Gastrocnemius medialis (tissue), 4 donors: Measurements from ENCODE around the gene RAB22A. TPM values are rescaled to one million over a fixed set of nuclear protein-coding genes. Genes with fewer than 3 reads are reported as not detected.

Source experiments
- ATAC-seq, 2 donors: fragments of 150-250 bp; one replicate each; pipeline ENCODE4 v1.9.1; 2016
- DNase-seq, 2 donors: peaks; one replicate each; pipeline ENCODE4 v3.0.0-alpha.2; 2019
- H3K27ac ChIP-seq, 4 donors: fragments of 200-600 bp; sonication (generic); 1 replicate in 1 of 4; 2 replicates in 3 of 4; pipeline ENCODE4 v1.5.1; 2016 to 2018; ENCODE audit warnings: mild to moderate bottlenecking in 2 of 4, moderate library complexity in 1 of 4
- H3K27me3 ChIP-seq, 3 donors: fragments of 200-600 bp; sonication (generic) in 2 of 3; 1 replicate in 1 of 3; 2 replicates in 2 of 3; pipeline versions ENCODE4 v1.5.1 to v1.6.0; 2016 to 2019; ENCODE audit warnings: mild to moderate bottlenecking in 1 of 3, moderate library complexity in 1 of 3
- H3K36me3 ChIP-seq, 2 donors: fragments of 200-600 bp; sonication (generic) in 1 of 2; one replicate each; pipeline ENCODE4 v1.5.1; 2017 to 2018
- H3K4me1 ChIP-seq, 2 donors: fragments of 200-600 bp; sonication (generic) in 1 of 2; one replicate each; pipeline ENCODE4 v1.5.1; 2016 to 2017; ENCODE audit warnings: mild to moderate bottlenecking in 2 of 2
- H3K4me3 ChIP-seq, 4 donors: fragments of 200-600 bp; sonication (generic) in 3 of 4; 1 replicate in 1 of 4; 2 replicates in 3 of 4; pipeline ENCODE4 v1.5.1; 2016 to 2019; ENCODE audit warnings: mild to moderate bottlenecking in 2 of 4
- H3K9me3 ChIP-seq, 3 donors: fragments of 200-600 bp; sonication (generic) in 2 of 3; 1 replicate in 1 of 3; 2 replicates in 2 of 3; pipeline ENCODE4 v1.5.1; 2016 to 2019
- POLR2A ChIP-seq, 2 donors: fragments of 450-650 bp; IDR thresholded peaks; one replicate each; pipeline ENCODE4 v1.6.1; 2017; ENCODE audit warnings: antibody characterized with exemption in 2 of 2, mild to moderate bottlenecking in 2 of 2, moderate library complexity in 2 of 2
- in situ Hi-C, 4 donors: fragments of 200-750 bp; cut with MboI; loops; one replicate each; pipeline versions ENCODE4 v1.15.0 to v1.8.0; 2017; ENCODE audit warnings: low sequenced_read_pairs in 4 of 4
- intact Hi-C: fragments of 100-400 bp; cut with DNase I; formaldehyde crosslinking; loops from one replicate; pipeline ENCODE4 v1.15.1; 2023; ENCODE audit warnings: low total_unique reads
- total RNA-seq, 4 donors: library from RNA; depleted of rRNA; stranded (reverse); fragments of >200 nt; gene quantifications; one replicate each; pipeline versions ENCODE4 v1.1.0 to v1.2.3, GENCODE V29; 2016
- TF ChIP-seq, protein P1 (sequence below), 5 experiments: fragments of 450-650 bp in 3 of 5; fragments of 200-600 bp in 2 of 5; sonication (generic) in 2 of 5; IDR thresholded peaks in 4 of 5; conservative IDR thresholded peaks in 1 of 5; 1 replicate in 4 of 5; 2 replicates in 1 of 5; pipeline ENCODE4 v1.5.1; 2016 to 2019; ENCODE audit warnings: antibody characterized with exemption in 5 of 5, mild to moderate bottlenecking in 3 of 5, moderate library complexity in 3 of 5

RAB22A gene
- total RNA-seq, 4 donors from 2014 or later, result 8.0 to 10.9 (median 9.3) TPM

- intact Hi-C loops, result no loop called here
- peaks cover 0 to 2% of the 10 kb centered on the region in 2 donors for H3K4me1 ChIP-seq
- peaks cover 0 to 43% of the 10 kb centered on the region in 2 donors for H3K36me3 ChIP-seq
- H3K4me3 ChIP-seq, result no peak overlapping the region
- no peak overlapping the region for H3K27ac ChIP-seq
- no peak for TF ChIP-seq POLR2A (IDR thresholded peaks at IDR 0.05)
- TF ChIP-seq, protein P1, sequence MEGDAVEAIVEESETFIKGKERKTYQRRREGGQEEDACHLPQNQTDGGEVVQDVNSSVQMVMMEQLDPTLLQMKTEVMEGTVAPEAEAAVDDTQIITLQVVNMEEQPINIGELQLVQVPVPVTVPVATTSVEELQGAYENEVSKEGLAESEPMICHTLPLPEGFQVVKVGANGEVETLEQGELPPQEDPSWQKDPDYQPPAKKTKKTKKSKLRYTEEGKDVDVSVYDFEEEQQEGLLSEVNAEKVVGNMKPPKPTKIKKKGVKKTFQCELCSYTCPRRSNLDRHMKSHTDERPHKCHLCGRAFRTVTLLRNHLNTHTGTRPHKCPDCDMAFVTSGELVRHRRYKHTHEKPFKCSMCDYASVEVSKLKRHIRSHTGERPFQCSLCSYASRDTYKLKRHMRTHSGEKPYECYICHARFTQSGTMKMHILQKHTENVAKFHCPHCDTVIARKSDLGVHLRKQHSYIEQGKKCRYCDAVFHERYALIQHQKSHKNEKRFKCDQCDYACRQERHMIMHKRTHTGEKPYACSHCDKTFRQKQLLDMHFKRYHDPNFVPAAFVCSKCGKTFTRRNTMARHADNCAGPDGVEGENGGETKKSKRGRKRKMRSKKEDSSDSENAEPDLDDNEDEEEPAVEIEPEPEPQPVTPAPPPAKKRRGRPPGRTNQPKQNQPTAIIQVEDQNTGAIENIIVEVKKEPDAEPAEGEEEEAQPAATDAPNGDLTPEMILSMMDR (IDR thresholded peaks at IDR 0.05 in 4 of 5, conservative IDR thresholded peaks at IDR 0.05 in 1 of 5), result no peak
- no peaks in the 10 kb centered on the region for H3K27me3 ChIP-seq
- DNase-seq (no peak), ATAC-seq (no peak)
- H3K9me3 ChIP-seq, result no peaks in the 10 kb centered on the region
- in situ Hi-C loops, result no loop called here
These were observed 52.1 kb downstream of the RAB22A start for GRCh38 chr20:58361481-58362205.

DNA sequence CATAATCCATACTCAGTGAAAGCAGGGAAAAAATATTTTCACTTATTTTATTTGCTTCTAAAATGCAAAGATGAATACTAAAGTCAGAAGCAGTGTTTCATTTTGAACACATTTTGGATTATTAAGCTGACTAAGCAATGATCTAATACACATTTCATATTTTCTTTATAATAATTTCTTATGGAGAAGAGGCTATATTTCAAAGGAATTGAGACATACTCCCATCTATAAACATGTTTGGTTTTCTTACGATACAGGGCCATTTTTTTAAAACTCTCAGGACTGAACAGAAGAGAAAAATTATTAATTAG lies 52.6 kb downstream of the RAB22A start:
- Histone ChIP-seq H3K27me3 (no peaks in the 10 kb centered on the region), H3K36me3 (peaks cover 0 to 38% of the 10 kb centered on the region in 2 donors), H3K9me3 (no peaks in the 10 kb centered on the region), H3K27ac (no peak overlapping the region), H3K4me1 (peaks cover 4 to 6% of the 10 kb centered on the region in 2 donors), H3K4me3 (no peak overlapping the region)
- in situ Hi-C loops, result no loop called here
- TF ChIP-seq POLR2A (IDR thresholded peaks at IDR 0.05), result no peak
- TF ChIP-seq, protein P1 (IDR thresholded peaks at IDR 0.05 in 4 of 5, conservative IDR thresholded peaks at IDR 0.05 in 1 of 5), result no peak
- DNase-seq, result no peak
- intact Hi-C loops, result no loop called here
- ATAC-seq, result no peak

DNA sequence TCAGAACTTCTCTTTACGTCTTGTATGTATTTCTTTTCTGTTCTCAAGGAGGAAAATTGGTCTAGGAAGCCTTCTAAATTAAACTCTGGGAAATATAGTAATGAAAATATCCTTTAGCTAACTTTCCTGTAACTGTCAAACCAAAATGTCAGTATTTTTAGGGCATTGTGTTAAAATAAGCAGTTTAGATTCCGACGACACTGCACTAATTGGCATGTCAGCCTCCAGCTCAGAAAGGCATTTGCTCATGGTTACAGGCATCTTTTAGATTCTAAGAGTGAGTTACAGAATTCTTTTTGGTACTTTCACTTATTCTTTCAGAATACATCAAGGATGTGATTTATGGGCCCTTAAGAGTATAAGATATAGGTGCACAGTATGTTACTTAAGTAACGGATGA lies 53.5 kb downstream of the RAB22A start:
- intact Hi-C loops (no loop called here), in situ Hi-C loops (no loop called here)
- Histone ChIP-seq H3K27me3 (no peaks in the 10 kb centered on the region), H3K9me3 (no peaks in the 10 kb centered on the region), H3K27ac (no peak overlapping the region), H3K36me3 (peaks cover 0 to 32% of the 10 kb centered on the region in 2 donors), H3K4me1 (peaks cover 6% of the 10 kb centered on the region in 2 donors), H3K4me3 (no peak overlapping the region)
- ATAC-seq (no peak), DNase-seq (no peak)
- TF ChIP-seq, protein P1 (IDR thresholded peaks at IDR 0.05 in 4 of 5, conservative IDR thresholded peaks at IDR 0.05 in 1 of 5), result no peak
- TF ChIP-seq POLR2A (IDR thresholded peaks at IDR 0.05), result no peak

GRCh38 chr20:58366866-58367265 lies 57.4 kb downstream of the RAB22A start:
- H3K27me3 ChIP-seq, result no peaks in the 10 kb centered on the region
- intact Hi-C loops, result no loop called here
- peaks cover 0 to 11% of the 10 kb centered on the region in 2 donors for H3K36me3 ChIP-seq

More at GRCh38 chr20:58366866-58367265, 57.4 kb downstream of the RAB22A start:
- TF ChIP-seq, protein P1 (IDR thresholded peaks at IDR 0.05 in 4 of 5, conservative IDR thresholded peaks at IDR 0.05 in 1 of 5), result no peak
- no peak for TF ChIP-seq POLR2A (IDR thresholded peaks at IDR 0.05)
- Histone ChIP-seq H3K27ac (no peak overlapping the region), H3K9me3 (no peaks in the 10 kb centered on the region), H3K4me1 (peaks cover 6% of the 10 kb centered on the region in 2 donors), H3K4me3 (no peak overlapping the region)
- in situ Hi-C loops, result no loop called here
- ATAC-seq, result no peak
- DNase-seq, result no peak
